ENCODE results near the gene SMURF1. TPM values are rescaled to one million over a fixed set of nuclear protein-coding genes. Genes with fewer than 3 reads are reported as not detected.

SMURF1 gene
- total RNA-seq, 1 donor from 2014 or later = 51.3 TPM

GRCh38 chr7:99098824-99099498 is 44.9 kb downstream of the SMURF1 start:
- Histone ChIP-seq H3K27me3 (ENCODE audit: control insufficient read depth, insufficient read depth, low read length) (no peaks in the 10 kb centered on the region), H3K4me3 (ENCODE audit: low read depth, low read length) (no peak overlapping the region), H3K36me3 (ENCODE audit: control insufficient read depth, insufficient read depth, low read length) (no peaks in the 10 kb centered on the region)
- no peak for TF ChIP-seq CTCF (IDR thresholded peaks at IDR 0.05; ENCODE audit: insufficient read depth, low read length, poor library complexity, severe bottlenecking)
- no peak for DNase-seq (ENCODE audit: low read depth)

- H3K4me3 ChIP-seq (ENCODE audit: low read depth, low read length) = no peak overlapping the region
- TF ChIP-seq CTCF (IDR thresholded peaks at IDR 0.05; ENCODE audit: insufficient read depth, low read length, poor library complexity, severe bottlenecking) = no peak
- DNase-seq (ENCODE audit: low read depth) = no peak
Measured at GRCh38 chr7:99098286-99098823, 45.6 kb downstream of the SMURF1 start.

GRCh38 chr7:99097730-99098129 is 46.2 kb downstream of the SMURF1 start:
- TF ChIP-seq CTCF (IDR thresholded peaks at IDR 0.05; ENCODE audit: insufficient read depth, low read length, poor library complexity, severe bottlenecking) = no peak
- Histone ChIP-seq H3K27me3 (ENCODE audit: control insufficient read depth, insufficient read depth, low read length) (no peaks in the 10 kb centered on the region), H3K36me3 (ENCODE audit: control insufficient read depth, insufficient read depth, low read length) (no peaks in the 10 kb centered on the region), H3K4me3 (ENCODE audit: low read depth, low read length) (no peak overlapping the region)
- no peak for DNase-seq (ENCODE audit: low read depth)

More at GRCh38 chr7:99098286-99098823, 45.6 kb downstream of the SMURF1 start:
- no peaks in the 10 kb centered on the region for H3K27me3 ChIP-seq (ENCODE audit: control insufficient read depth, insufficient read depth, low read length)
- H3K36me3 ChIP-seq (ENCODE audit: control insufficient read depth, insufficient read depth, low read length) = no peaks in the 10 kb centered on the region

- no peak for DNase-seq (ENCODE audit: low read depth)
- Histone ChIP-seq H3K36me3 (ENCODE audit: control insufficient read depth, insufficient read depth, low read length) (no peaks in the 10 kb centered on the region), H3K4me3 (ENCODE audit: low read depth, low read length) (no peak overlapping the region), H3K27me3 (ENCODE audit: control insufficient read depth, insufficient read depth, low read length) (no peaks in the 10 kb centered on the region)
- no peak for TF ChIP-seq CTCF (IDR thresholded peaks at IDR 0.05; ENCODE audit: insufficient read depth, low read length, poor library complexity, severe bottlenecking)
Measured at GRCh38 chr7:99096124-99096887, 47.6 kb downstream of the SMURF1 start.

- H3K27me3 ChIP-seq (ENCODE audit: control insufficient read depth, insufficient read depth, low read length) = no peaks in the 10 kb centered on the region
- DNase-seq (ENCODE audit: low read depth) = no peak
- H3K4me3 ChIP-seq (ENCODE audit: low read depth, low read length) = no peak overlapping the region
- no peak for TF ChIP-seq CTCF (IDR thresholded peaks at IDR 0.05; ENCODE audit: insufficient read depth, low read length, poor library complexity, severe bottlenecking)
- no peaks in the 10 kb centered on the region for H3K36me3 ChIP-seq (ENCODE audit: control insufficient read depth, insufficient read depth, low read length)
Measured at GRCh38 chr7:99095698-99096097, 48.2 kb downstream of the SMURF1 start.

All from kidney epithelial cell (primary cell).